GM12801 (cell line): ENCODE results near the gene TEX44.

Experiments
- CTCF ChIP-seq: IDR thresholded peaks from one replicate; pipeline ENCODE4 v1.5.1; 2011; ENCODE audit warnings: control low read depth; ENCODE audit not compliant: insufficient read length; ENCODE audit errors: extremely low read depth

TEX44 gene

GRCh38 chr2:231621051-231621879, 28.6 kb downstream of the TEX44 start:
- TF ChIP-seq CTCF, result no peak

- no peak for TF ChIP-seq CTCF
Observed at GRCh38 chr2:231622963-231623362, 30.3 kb downstream of the TEX44 start.

- TF ChIP-seq CTCF, result no peak
Observed at GRCh38 chr2:231626449-231626848, 33.8 kb downstream of the TEX44 start.

GRCh38 chr2:231627384-231628120, 34.9 kb downstream of the TEX44 start:
- TF ChIP-seq CTCF, result no peak

- no peak for TF ChIP-seq CTCF
Observed at GRCh38 chr2:231632559-231633142, 40.0 kb downstream of the TEX44 start.

GRCh38 chr2:231633241-231633976, 40.7 kb downstream of the TEX44 start:
- no peak for TF ChIP-seq CTCF

GRCh38 chr2:231634412-231634811, 41.7 kb downstream of the TEX44 start:
- no peak for TF ChIP-seq CTCF
